Uterus (tissue), 2 donors: ENCODE results near the gene KCNQ5.

Experiments
- POLR2A ChIP-seq, 2 donors: fragments of 450-650 bp; IDR thresholded peaks; one replicate each; pipeline ENCODE4 v1.6.1; 2016; ENCODE audit warnings: antibody characterized with exemption in 2 of 2, mild to moderate bottlenecking in 1 of 2, moderate library complexity in 1 of 2
- TF ChIP-seq, protein P1 (sequence below), 4 experiments: fragments of 200-600 bp in 2 of 4; fragments of 450-650 bp in 2 of 4; sonication (generic) in 2 of 4; IDR thresholded peaks; one replicate each; pipeline ENCODE4 v1.5.1; 2016 to 2019; ENCODE audit warnings: antibody characterized with exemption in 4 of 4, mild to moderate bottlenecking in 2 of 4, moderate library complexity in 1 of 4

DNA sequence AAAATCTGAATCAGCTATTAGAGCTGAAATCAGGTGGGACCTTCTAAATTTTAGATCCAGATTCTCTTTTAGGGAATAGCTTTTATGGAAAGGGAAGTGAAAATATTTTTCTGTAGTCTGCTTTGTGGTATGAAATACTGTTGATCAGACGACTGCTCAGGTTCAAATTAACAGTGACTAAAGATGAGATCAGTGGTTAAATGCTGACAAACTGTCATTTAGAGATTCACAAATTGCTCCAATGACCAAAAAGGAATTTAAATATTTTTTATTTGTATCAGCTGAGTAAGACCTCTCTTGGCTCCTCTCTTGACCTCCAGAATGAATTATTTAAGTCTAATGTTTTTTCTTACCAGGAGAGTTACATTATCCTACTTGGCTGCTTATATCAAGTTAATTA, 77.3 kb downstream of the KCNQ5 start:
- TF ChIP-seq, protein P1, sequence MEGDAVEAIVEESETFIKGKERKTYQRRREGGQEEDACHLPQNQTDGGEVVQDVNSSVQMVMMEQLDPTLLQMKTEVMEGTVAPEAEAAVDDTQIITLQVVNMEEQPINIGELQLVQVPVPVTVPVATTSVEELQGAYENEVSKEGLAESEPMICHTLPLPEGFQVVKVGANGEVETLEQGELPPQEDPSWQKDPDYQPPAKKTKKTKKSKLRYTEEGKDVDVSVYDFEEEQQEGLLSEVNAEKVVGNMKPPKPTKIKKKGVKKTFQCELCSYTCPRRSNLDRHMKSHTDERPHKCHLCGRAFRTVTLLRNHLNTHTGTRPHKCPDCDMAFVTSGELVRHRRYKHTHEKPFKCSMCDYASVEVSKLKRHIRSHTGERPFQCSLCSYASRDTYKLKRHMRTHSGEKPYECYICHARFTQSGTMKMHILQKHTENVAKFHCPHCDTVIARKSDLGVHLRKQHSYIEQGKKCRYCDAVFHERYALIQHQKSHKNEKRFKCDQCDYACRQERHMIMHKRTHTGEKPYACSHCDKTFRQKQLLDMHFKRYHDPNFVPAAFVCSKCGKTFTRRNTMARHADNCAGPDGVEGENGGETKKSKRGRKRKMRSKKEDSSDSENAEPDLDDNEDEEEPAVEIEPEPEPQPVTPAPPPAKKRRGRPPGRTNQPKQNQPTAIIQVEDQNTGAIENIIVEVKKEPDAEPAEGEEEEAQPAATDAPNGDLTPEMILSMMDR (IDR thresholded peaks at IDR 0.05), result no peak
- no peak for TF ChIP-seq POLR2A (IDR thresholded peaks at IDR 0.05)
